NCI-H2171 treated with DMSO at 0.1 percent for 48 hours (cell line): ENCODE results near the gene RASAL1.
A peak's percentile ranks its signal among the peaks of the same experiment; 100 is the strongest.

ENCODE experiments used
- DNase-seq: peaks from one replicate; lab custom pipeline; 2025; lab: John Stamatoyannopoulos, UW

The RASAL1 gene, protein sequence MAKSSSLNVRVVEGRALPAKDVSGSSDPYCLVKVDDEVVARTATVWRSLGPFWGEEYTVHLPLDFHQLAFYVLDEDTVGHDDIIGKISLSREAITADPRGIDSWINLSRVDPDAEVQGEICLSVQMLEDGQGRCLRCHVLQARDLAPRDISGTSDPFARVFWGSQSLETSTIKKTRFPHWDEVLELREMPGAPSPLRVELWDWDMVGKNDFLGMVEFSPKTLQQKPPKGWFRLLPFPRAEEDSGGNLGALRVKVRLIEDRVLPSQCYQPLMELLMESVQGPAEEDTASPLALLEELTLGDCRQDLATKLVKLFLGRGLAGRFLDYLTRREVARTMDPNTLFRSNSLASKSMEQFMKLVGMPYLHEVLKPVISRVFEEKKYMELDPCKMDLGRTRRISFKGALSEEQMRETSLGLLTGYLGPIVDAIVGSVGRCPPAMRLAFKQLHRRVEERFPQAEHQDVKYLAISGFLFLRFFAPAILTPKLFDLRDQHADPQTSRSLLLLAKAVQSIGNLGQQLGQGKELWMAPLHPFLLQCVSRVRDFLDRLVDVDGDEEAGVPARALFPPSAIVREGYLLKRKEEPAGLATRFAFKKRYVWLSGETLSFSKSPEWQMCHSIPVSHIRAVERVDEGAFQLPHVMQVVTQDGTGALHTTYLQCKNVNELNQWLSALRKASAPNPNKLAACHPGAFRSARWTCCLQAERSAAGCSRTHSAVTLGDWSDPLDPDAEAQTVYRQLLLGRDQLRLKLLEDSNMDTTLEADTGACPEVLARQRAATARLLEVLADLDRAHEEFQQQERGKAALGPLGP

DNA sequence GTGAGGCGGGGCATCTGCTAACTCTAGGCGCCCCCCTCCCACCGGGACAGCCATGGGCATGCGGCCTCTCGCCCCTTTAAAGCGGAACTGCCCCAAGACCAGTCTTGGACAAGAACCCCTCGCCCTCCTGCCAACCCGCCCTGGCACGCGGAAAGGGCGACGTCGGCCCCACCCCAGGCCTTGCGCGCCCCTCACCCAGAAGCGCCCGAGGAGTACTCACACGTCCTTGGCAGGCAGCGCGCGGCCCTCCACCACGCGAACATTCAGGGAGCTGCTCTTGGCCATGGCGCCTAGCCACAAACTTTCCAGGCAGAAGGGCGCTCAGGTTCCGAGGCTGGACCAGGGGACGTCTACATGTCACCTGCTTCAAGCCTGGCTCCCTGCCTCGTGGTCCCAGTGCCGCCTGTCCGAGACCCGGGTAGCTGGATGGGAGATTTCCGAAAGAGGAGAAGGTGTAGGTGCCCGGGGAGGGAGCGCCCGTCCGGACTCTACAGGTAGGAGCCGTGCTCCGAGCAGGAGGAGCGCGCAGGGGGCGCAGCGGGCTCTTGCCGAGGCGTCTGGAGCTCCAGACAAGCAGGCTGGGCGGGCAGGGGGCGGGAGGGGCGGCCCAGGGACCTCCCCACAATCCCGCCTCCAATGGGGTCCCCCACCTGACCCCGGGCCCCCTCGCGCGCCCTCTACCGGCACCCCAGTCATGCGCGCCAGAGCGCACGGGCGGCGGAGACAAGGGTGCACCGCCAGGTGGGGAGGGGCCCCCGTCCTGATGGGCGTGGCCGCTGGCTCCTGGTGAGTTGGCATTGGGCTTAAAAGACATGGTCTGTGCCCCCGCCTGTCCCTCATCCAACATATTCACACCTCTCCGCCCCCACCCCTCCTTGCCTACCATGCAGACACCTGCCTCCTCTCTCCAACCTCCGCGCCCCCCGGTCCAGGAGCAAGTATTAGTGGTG is at the start of gene RASAL1:
Gene RASAL1, minus strand, starts transcription at position 584 of the 950 bp plus-strand sequence. Its CDS starts 299 bp downstream, at position 285.
- peak; percentile 86 for DNase-seq

DNA sequence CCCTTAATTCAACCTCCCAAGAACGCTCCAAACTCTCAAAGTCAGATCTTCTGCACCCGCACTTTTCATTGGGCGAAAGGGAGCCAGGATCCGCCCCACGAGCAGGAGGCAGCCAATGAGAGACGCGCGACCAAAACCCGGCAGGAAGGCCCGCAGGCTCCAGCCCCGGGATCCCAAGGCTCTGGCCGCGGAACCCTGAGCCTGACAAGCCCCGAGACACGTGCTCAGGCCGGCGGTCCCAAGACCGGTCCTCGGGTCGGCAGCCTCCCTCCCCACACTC is 49.3 kb upstream of the RASAL1 start:
- peak; percentile 84 for DNase-seq

DNA sequence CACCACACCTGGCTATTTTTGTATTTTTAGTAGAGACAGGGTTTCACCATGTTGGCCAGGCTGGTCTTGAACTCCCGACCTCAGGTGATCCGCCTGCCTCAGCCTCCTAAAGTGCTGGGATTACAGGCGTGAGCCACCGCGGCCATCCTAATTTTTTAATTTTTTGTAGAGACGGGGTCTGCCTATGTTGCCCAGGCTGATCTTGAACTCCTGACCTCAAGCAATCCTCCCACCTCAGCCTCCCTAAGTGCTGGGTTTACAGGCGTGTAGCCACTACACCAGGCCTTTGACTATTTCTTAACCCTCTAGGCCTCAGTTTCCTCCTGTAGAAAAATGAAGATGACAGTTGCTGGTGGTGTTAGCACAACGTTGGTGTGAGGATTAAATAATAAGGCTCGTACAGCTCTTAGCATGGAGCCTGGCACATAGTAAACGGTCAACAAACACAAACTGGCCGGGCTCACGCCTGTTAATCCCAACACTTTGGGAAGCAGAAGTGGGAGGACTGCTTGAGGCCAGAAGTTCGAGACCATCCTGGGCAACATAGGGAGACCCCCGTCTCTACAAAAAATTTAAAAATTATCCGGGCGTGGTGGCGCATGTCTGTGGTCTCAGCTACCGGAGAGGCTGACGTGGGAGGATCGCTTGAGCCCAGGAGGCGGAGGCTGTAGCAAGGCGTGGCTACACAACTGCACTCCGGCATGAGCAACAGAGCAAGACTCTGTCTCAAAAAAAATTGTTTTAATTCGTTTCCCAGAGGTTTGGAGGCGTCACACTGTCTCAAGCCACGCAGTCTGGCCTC is 48.7 kb upstream of the RASAL1 start:
- no peak for DNase-seq

DNA sequence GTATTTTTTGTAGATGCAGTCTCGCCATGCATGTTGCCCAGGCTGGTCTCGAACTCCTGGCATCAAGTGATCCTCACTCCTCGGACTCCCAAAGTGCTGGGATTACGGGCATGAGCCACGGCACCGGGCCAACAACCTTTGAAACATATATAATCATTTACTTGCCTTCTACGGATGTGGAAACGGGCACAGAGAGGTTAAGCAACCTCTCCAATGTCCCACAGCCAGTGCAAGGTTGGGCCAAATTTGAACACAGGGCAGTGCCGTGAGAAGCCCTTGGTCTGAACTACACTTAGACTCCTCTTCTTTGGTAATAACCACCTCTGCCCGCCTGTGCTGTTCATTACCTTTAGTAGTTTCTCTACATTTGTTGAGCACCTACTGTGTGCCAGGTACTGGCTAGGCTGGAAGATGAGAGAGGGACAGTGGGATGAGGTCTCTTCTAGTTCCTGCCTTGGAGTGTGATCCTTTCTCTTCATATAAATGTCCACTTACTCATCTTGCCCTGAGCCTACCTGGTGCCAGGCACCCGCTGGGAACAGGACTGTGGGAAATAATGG is 47.5 kb upstream of the RASAL1 start:
- DNase-seq, result no peak

DNA sequence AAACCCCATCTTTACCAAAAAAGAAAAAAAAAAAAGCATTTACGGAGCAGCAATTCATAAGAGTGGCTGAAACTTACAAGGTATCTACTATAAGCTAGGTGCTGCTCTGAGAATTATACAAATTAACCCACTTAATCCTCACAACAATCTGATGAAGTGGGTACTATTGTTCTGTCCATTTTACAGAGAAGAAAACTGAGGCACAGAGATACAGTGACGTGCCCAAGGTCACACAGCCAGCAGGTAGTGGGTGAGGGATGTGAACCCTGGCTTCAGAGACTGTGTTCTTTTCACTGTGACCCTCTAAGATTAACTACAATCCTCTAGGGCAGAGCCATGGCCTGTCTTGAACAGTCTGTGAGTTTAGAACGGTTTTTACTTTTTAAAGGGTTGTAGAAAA is 46.4 kb upstream of the RASAL1 start:
- no peak for DNase-seq

DNA sequence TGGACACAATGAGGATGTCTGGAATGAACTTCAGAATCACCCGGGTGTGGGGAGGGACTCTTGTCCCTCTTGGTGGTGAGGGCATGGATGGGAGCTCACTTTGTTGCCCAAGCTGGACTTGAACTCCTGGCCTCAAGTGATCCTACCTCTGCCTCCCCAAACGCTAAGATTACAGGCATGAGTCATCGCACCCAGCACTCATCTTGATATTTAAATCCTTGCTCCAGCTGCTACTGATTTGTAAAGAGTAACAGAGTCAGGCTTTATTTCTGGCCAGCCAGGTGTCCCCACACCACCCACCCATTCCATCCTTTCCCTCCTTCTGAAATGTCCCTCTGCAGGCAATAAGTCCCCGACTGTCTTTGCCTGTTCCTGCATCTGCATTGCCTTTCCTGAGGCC is 44.8 kb upstream of the RASAL1 start:
- DNase-seq, result no peak

DNA sequence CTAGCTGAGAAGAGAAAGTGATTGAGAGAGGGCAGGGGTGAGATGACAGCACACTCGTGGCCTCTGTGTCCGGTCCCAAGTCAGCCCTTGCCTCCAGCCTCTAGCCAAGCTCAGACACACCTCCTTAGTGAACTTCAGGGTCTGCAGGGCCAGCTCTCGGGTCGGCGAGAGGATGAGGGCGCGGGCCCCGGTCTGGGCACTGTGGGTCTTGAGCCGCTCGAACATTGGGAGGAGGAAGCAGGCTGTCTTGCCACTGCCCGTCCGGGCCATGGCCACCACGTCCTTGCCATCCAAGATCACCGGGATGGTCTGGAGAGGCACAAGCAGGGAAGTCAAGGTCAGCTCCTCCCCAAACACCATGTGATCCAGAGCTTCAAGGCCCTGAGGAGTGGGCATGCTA is 43.5 kb upstream of the RASAL1 start:
- no peak for DNase-seq

DNA sequence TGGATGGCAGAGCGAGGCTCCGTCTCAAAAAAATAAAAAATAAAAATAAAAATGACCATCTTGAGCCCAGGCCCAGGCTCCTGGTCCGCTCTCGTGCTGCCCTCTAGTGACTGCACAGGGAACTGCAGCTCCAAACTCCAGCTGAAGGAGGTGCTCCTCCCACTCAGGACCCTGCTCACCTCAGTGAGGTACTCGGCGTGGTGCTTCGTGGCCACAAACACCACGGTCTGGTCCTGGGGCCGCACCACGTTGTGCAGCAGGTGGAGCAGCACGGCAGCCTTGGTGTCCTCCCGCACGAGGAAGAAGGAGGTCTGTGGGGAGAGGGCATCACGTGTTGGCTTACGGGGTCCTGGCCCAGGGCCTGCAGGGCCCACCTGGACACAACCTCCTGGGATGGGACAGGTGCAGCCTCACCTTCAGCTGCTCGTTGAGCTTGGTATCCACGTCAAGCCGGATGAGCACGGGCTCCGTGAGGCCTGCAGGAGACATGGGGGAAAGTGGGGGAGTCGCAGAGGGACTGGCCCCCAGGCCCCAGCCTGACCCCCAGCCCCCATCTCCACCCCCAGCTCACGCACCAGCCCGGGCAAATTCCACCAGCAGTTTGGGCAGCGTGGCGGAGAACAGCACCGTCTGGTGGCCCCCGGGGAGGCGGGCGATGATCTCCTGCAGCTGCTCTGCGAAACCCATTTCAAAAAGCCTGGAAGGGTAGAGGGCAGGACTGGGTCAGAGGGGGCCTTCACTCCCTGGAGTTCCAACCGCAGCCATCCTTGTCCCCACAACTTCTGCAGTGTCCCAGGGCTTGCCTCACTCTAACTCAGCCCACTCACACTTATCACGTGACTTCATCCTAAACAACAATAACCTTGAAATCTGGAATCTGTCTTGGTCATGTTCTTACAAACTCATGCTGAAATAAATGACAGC is 39.2 kb upstream of the RASAL1 start:
- DNase-seq, result peak; percentile 42

DNA sequence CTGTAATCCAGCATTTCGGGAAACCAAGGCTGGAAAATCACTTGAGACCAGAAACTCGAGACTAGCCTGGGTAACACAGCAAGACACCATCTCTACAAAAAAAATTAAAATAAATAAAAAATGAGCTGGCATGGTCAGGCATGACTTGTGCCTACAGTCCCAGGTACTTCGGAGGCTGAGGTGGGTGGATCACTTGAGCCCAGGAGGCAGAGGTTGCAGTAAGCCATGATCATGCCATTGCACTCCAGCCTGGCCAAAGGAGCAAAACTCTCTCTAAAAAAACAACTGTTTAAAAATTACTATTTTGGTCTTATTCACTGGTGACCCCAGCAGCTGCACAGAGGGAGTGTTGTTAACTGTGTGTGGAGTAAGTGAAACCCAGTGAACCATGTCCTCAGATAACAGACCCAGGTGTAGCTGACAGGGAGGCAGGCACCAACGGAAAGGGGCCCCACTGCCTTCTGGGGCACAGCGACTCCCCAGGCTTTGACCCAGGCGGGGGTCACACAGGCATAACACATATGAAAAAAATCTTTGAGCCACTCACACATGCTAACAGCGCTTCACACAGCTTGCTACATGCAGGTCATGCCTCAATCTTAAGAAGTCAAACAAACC is 37.6 kb upstream of the RASAL1 start:
- no peak for DNase-seq

DNA sequence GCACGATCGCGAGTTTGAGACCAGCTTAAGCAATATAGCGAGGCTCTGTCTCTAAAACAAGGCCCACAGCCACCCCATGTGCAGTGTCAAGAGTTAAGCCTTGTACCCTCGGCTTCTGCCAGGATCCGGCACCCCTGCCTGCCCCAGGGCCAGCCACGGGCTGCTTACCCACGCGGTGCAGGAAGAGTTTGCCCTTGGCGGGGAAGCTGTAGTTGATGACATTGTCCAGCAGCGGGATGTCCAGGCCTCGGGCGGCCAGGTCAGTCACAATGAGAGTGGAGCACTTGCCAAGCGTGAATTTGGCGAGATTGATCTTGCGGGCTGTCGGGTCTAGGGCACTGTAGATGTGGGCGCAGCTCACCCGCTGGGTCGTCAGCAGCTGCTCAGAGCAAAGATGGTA is 36.6 kb upstream of the RASAL1 start:
- DNase-seq, result no peak

DNA sequence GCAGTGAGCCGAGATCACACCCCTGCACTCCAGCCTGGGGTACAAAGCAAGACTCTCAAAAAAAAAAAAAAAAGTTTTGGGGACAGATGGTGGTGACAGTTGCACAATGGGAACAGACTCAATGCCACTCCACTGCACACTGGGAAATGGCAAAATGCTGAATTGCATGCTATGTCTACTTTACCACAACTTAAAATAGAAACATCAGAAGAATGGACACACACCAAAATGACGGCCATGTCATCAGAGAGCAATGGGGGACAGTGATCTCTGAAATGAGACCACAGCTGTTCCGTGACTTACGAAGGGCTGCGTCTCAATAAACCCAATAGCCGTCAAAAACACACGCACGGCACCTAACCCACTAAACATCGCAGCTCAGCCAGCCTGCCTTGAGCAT is 36.0 kb upstream of the RASAL1 start:
- DNase-seq, result peak; percentile 37

DNA sequence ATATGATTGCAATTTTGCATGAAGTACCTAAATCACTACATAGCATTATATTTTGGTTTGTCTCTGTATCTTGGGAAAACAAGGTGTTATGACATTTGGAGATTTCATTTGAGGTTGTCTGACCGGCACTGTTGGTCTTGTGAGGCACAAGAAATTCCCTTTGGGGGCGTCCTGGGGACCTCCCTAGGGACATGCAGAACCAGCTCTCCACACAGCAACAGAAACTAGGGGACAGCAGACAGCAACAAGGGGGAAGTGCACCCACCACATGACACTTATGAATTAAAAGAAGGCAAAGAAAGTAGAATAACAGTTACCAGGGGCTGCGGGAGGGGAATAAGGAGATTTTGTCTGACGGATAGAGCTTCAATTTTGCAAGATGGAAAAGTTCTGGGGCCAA is 35.4 kb upstream of the RASAL1 start:
- DNase-seq, result no peak

DNA sequence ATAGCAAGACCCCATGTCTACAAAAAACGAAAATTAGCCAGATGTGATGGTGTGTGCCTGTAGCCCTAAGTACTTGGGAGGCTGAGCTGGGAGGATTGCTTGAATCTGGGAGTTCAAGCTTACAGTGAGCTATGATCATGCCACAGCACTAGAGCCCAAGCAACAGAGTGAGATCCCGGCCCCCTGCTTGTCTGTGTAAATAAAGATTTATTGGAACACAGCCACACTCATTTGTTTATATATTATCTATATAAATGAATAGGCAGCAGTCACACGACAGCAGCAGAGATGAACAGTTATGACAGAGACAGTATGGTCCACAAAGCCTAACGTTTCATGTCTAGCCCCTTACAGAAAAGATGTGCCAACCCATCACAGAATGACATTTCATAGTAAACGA is 34.9 kb upstream of the RASAL1 start:
- no peak for DNase-seq

DNA sequence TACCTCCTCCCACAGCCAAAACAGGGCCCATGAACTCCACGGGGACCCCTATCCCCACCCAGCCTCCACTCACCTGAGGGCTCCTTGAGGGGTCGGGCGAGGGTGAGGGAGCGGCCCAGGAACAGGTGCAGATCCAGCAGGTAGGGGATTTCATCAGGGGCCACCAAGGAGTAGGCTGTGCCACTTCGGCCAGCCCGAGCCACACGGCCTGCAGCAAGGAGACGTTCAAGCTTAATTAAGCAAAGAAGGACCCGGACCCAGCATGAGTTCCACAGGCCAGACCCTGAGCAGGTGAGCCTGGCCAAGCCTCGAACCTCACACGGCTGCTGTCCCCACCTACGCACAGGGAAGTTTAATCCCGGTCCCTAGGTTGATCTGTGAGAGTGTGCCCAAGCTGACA is 34.1 kb upstream of the RASAL1 start:
- no peak for DNase-seq

DNA sequence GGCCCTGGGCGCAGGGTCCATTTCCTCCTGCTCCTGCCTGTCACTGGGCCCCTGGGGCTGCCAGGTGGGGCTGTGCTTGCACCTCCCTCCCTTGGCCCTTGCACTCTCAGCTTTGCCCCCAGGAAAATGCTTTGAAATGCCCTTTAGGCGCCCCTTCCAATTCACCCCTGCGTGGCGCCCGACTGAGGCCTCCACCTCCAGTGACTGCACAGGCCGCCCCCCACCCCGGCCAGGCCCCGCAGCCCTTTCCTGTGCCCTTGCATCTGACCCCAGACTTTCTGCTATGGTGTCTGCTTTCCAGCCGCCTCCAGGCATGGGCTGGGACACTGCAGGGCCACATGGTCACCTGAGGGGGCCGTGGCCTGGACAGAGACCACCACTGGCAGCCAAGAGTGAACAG is 32.3 kb upstream of the RASAL1 start:
- DNase-seq, result no peak

DNA sequence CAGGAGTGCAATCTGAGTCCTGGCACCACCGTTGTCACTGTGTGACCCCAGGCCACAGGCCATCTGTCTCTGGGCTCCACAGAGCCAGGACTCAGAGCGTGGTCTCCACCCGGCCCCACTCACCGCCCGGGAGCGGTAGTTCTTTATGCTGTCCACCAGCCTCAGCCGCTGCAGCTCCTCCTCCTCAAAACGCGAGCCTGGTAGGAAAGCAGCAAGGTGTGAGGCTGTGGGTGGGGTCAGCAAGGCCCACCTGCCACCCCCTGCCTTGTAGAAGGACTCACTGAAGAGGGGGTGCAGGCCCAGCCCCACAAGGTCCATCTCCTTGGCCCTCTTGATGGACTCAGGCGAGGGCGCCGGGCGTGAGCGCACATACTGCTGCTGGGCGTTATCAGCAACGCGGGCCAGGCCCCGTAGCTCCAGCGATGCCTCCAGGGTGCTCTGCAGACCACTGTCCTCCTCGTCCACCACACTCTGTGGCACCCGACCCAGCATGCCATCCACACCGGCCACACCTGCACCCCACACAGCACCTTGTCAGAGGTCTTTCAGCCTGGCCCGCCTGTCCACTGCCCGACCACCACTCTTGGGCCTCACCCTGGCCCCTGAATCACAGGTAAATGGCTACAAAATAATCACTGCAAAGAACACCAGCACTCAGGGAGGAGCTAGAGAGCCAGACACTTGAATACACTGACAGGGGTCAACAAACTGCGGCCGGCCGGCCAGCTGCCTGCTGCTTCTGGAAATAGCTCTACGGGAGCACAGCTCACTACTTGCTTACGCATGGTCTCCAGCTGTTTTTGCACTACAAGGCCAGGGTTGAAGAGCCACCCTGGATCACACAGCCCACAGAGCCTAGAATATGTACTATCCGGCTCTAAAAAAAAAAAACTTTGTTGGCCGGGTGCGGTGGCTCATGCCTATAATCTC is 30.2 kb upstream of the RASAL1 start:
- DNase-seq, result no peak

DNA sequence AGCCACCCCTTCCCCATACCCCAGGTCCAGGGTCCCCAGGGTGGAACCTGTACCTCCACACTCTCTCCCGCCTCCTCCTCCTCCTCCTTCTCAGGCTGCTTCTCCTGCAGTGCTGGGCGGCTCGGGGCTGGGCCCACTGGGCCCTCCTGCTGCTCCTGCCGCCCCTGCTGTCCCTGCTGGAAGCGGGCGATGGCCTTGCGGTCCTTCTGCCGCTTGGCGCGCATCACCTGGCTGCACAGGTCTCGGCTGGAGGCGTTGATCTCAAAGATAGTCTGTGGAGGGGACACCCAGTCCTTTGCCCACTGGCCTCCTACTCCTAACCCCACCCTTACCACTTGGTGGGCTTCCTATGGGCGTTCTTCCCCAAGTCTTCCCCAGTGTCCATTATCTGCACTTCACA is 28.5 kb upstream of the RASAL1 start:
- DNase-seq, result no peak

DNA sequence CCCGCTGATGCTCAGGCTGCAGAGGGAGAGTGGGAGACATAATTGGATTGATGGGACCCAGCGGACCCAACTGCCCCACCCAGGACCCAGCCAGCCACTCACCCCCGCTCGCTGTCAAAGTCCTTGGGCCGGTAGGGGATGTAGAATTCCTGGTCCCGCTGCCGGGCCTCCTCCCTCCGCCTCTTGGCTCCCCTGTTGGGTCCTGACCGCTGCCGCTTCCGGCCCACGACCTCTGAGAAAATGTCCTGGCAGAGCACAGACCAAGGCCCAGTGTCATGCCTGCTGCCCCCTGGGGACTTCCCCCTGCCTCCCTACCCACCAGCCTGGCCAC is 27.4 kb upstream of the RASAL1 start:
- no peak for DNase-seq
